Measurements from ENCODE around the gene TNFAIP6. TPM values are rescaled to one million over a fixed set of nuclear protein-coding genes. Genes with fewer than 3 reads are reported as not detected.

TNFAIP6 gene
- total RNA-seq, 2 experiments from 2014 or later = not detected

GRCh38 chr2:151394509-151394908 is 37.1 kb downstream of the TNFAIP6 start:
- Histone ChIP-seq H3K36me3 (ENCODE audit: insufficient read depth, low read length) (no peaks in the 10 kb centered on the region), H3K4me3 (ENCODE audit: low read length) (no peak overlapping the region), H3K4me1 (ENCODE audit: insufficient read depth, low read length) (no peaks in the 10 kb centered on the region), H3K27me3 (ENCODE audit: control insufficient read depth in 1 of 2, insufficient read depth in 2 of 2, low read length in 2 of 2) (no peaks in the 10 kb centered on the region), H3K9me3 (ENCODE audit: control insufficient read depth in 1 of 2, insufficient read depth in 1 of 2, low read length in 2 of 2) (peaks cover 3 to 9% of the 10 kb centered on the region in 2 experiments), H3K27ac (ENCODE audit: low read depth in 1 of 2, low read length in 2 of 2) (no peak overlapping the region)
- ChIA-PET POLR2A (no interaction called here), CTCF (no interaction called here)
- intact Hi-C loops (cut with DNase I, micrococcal nuclease) = no loop called here
- H3K9me3 Mint-ChIP-seq = no peaks in the 10 kb centered on the region
- TF ChIP-seq, protein P1, sequence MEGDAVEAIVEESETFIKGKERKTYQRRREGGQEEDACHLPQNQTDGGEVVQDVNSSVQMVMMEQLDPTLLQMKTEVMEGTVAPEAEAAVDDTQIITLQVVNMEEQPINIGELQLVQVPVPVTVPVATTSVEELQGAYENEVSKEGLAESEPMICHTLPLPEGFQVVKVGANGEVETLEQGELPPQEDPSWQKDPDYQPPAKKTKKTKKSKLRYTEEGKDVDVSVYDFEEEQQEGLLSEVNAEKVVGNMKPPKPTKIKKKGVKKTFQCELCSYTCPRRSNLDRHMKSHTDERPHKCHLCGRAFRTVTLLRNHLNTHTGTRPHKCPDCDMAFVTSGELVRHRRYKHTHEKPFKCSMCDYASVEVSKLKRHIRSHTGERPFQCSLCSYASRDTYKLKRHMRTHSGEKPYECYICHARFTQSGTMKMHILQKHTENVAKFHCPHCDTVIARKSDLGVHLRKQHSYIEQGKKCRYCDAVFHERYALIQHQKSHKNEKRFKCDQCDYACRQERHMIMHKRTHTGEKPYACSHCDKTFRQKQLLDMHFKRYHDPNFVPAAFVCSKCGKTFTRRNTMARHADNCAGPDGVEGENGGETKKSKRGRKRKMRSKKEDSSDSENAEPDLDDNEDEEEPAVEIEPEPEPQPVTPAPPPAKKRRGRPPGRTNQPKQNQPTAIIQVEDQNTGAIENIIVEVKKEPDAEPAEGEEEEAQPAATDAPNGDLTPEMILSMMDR (IDR thresholded peaks at IDR 0.05) = no peak
- no peak overlapping the region for H3K4me3 Mint-ChIP-seq
- DNase-seq (no peak), ATAC-seq (ENCODE audit: poor library complexity) (no peak)
- no peak overlapping the region for H3K27ac Mint-ChIP-seq
- no peaks in the 10 kb centered on the region for H3K36me3 Mint-ChIP-seq (ENCODE audit: low read depth)
- H3K4me1 Mint-ChIP-seq (ENCODE audit: low read depth) = no peaks in the 10 kb centered on the region
- no peaks in the 10 kb centered on the region for H3K27me3 Mint-ChIP-seq

GRCh38 chr2:151395509-151396374 is 38.4 kb downstream of the TNFAIP6 start:
- Histone ChIP-seq H3K36me3 (ENCODE audit: insufficient read depth, low read length) (no peaks in the 10 kb centered on the region), H3K9me3 (ENCODE audit: control insufficient read depth in 1 of 2, insufficient read depth in 1 of 2, low read length in 2 of 2) (peaks cover under 1 to 1% of the 10 kb centered on the region in 2 experiments), H3K4me1 (ENCODE audit: insufficient read depth, low read length) (no peaks in the 10 kb centered on the region), H3K27ac (ENCODE audit: low read depth in 1 of 2, low read length in 2 of 2) (no peak overlapping the region), H3K27me3 (ENCODE audit: control insufficient read depth in 1 of 2, insufficient read depth in 2 of 2, low read length in 2 of 2) (no peaks in the 10 kb centered on the region), H3K4me3 (ENCODE audit: low read length) (no peak overlapping the region)
- H3K4me1 Mint-ChIP-seq (ENCODE audit: low read depth) = no peaks in the 10 kb centered on the region
- H3K36me3 Mint-ChIP-seq (ENCODE audit: low read depth) = no peaks in the 10 kb centered on the region
- intact Hi-C loops (cut with DNase I, micrococcal nuclease) = no loop called here
- no peaks in the 10 kb centered on the region for H3K9me3 Mint-ChIP-seq
- no peaks in the 10 kb centered on the region for H3K27me3 Mint-ChIP-seq
- ChIA-PET CTCF (no interaction called here), POLR2A (interaction anchor here (0.5 kb wide), 1 partner anchor 31 kb away, joined by 4 read pairs; no protein-coding TSS in a partner anchor)
- DNase-seq (no peak), ATAC-seq (ENCODE audit: poor library complexity) (no peak)
- H3K27ac Mint-ChIP-seq = no peak overlapping the region
- no peak overlapping the region for H3K4me3 Mint-ChIP-seq
- TF ChIP-seq, protein P1 (IDR thresholded peaks at IDR 0.05) = no peak

DNA sequence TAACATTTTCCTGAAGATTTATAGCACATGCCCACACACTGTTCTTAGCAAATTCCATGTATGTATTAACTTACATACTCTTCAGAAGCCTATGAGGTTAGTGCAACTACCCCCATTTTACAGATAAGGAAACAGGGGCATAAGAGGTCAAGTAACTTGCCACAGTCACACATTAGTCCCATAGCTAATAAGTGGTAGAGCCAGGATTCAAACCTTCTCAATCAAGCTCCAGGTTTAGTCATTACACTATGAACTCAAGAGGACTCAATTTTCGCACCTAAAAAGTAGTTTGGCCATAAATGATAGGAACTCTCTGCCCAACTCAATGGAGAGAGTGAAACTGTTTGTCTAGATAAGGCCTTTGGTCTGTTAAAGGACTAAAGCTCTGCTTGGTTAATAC is 42.6 kb downstream of the TNFAIP6 start:
- TF ChIP-seq, protein P1 (IDR thresholded peaks at IDR 0.05) = no peak
- intact Hi-C loops (cut with DNase I, micrococcal nuclease) = no loop called here
- Histone ChIP-seq H3K4me3 (ENCODE audit: low read length) (no peak overlapping the region), H3K4me1 (ENCODE audit: insufficient read depth, low read length) (no peaks in the 10 kb centered on the region), H3K9me3 (ENCODE audit: control insufficient read depth in 1 of 2, insufficient read depth in 1 of 2, low read length in 2 of 2) (no peaks in the 10 kb centered on the region), H3K36me3 (ENCODE audit: insufficient read depth, low read length) (no peaks in the 10 kb centered on the region), H3K27ac (ENCODE audit: low read depth in 1 of 2, low read length in 2 of 2) (no peak overlapping the region), H3K27me3 (ENCODE audit: control insufficient read depth in 1 of 2, insufficient read depth in 2 of 2, low read length in 2 of 2) (no peaks in the 10 kb centered on the region)
- DNase-seq (no peak), ATAC-seq (ENCODE audit: poor library complexity) (no peak)
- Mint-ChIP-seq H3K9me3 (no peaks in the 10 kb centered on the region), H3K4me1 (ENCODE audit: low read depth) (no peaks in the 10 kb centered on the region), H3K4me3 (no peak overlapping the region), H3K36me3 (ENCODE audit: low read depth) (no peaks in the 10 kb centered on the region), H3K27ac (no peak overlapping the region), H3K27me3 (no peaks in the 10 kb centered on the region)
- CTCF ChIA-PET = interaction anchor here (1.6 kb wide), 1 partner anchor 12 kb away, joined by 3 read pairs; no protein-coding TSS in a partner anchor
- POLR2A ChIA-PET = interaction anchor here (1.2 kb wide), 1 partner anchor 110 kb away, joined by 3 read pairs; the partner anchor contains the start of gene NMI
